CD8-positive, alpha-beta memory T cell (primary cell): ENCODE data around the gene CIT. TPM values are rescaled to one million over a fixed set of nuclear protein-coding genes. Genes with fewer than 3 reads are reported as not detected.

Source experiments
- CTCF ChIA-PET: fragments of 350-600 bp; sonication (Branson Sonifier 250); formaldehyde crosslinking; loops from one replicate; lab custom pipeline; 2021; ENCODE audit warnings: antibody characterized with exemption; lab: Charles Lee
- POLR2A ChIA-PET: fragments of 350-600 bp; sonication (Branson Sonifier 250); formaldehyde crosslinking; loops from one replicate; lab custom pipeline; 2021; ENCODE audit warnings: antibody characterized with exemption; lab: Charles Lee
- DNase-seq, 5 donors: peaks; one replicate each; pipeline versions ENCODE4 v3.0.0 to v3.0.0-alpha.2; 2020 to 2022; ENCODE audit warnings: mixed read lengths in 1 of 5
- H3K27ac ChIP-seq: one replicate; pipeline ENCODE4 v1.7.0; 2013; ENCODE audit warnings: low read depth, mild to moderate bottlenecking, low read length, moderate library complexity
- H3K27me3 ChIP-seq: 2 replicates; pipeline ENCODE4 v1.7.0; 2013; ENCODE audit warnings: low read length, mild to moderate bottlenecking; ENCODE audit not compliant: insufficient read depth, poor library complexity, severe bottlenecking
- H3K36me3 ChIP-seq: 2 replicates; pipeline ENCODE4 v1.7.0; 2013; ENCODE audit warnings: mild to moderate bottlenecking, low read length, moderate library complexity; ENCODE audit not compliant: insufficient read depth
- H3K4me1 ChIP-seq: 2 replicates; pipeline ENCODE4 v1.7.0; 2013; ENCODE audit warnings: mild to moderate bottlenecking, low read length, moderate library complexity; ENCODE audit not compliant: insufficient read depth
- H3K4me3 ChIP-seq: 2 replicates; pipeline ENCODE4 v1.7.0; 2013; ENCODE audit warnings: mild to moderate bottlenecking, low read length
- H3K9me3 ChIP-seq: 2 replicates; pipeline ENCODE4 v1.7.0; 2013; ENCODE audit warnings: mild to moderate bottlenecking, low read length
- H3K27ac Mint-ChIP-seq, 8 donors: one replicate each; pipeline ENCODE4 v1.8.0; 2020 to 2021; ENCODE audit warnings: mixed read lengths in 8 of 8, mild to moderate bottlenecking in 6 of 8, inconsistent platforms in 3 of 8, moderate library complexity in 3 of 8
- H3K27me3 Mint-ChIP-seq, 2 donors: one replicate each; pipeline ENCODE4 v1.8.0; 2020 to 2021; ENCODE audit warnings: mixed read lengths in 2 of 2, mild to moderate bottlenecking in 1 of 2, moderate library complexity in 1 of 2
- H3K36me3 Mint-ChIP-seq, 3 donors: one replicate each; pipeline ENCODE4 v1.8.0; 2020 to 2021; ENCODE audit warnings: mixed read lengths in 3 of 3, inconsistent platforms in 1 of 3, mild to moderate bottlenecking in 1 of 3
- H3K4me1 Mint-ChIP-seq, 3 donors: one replicate each; pipeline ENCODE4 v1.8.0; 2020 to 2021; ENCODE audit warnings: mixed read lengths in 3 of 3, inconsistent platforms in 1 of 3, mild to moderate bottlenecking in 1 of 3
- H3K4me3 Mint-ChIP-seq, 7 donors: one replicate each; pipeline ENCODE4 v1.8.0; 2020 to 2021; ENCODE audit warnings: mixed read lengths in 7 of 7, mild to moderate bottlenecking in 6 of 7, moderate library complexity in 4 of 7, inconsistent platforms in 2 of 7
- H3K9me3 Mint-ChIP-seq, 5 donors: one replicate each; pipeline ENCODE4 v1.8.0; 2020 to 2022; ENCODE audit warnings: mixed read lengths in 5 of 5, mild to moderate bottlenecking in 3 of 5, moderate library complexity in 2 of 5, inconsistent platforms in 1 of 5
- polyA plus RNA-seq: library from polyadenylated mRNA; unstranded; fragments of 300-500 nt; fragmentation: Illumina TruSeq; gene quantifications from one replicate; pipeline ENCODE4 v1.2.3, GENCODE V29; 2021
- total RNA-seq, 2 experiments: library from RNA; stranded (reverse); gene quantifications; one replicate each; pipeline ENCODE4 v1.2.3, GENCODE V29; 2021

Gene CIT
- total and polyA plus RNA-seq, 3 experiments from 2014 or later: 0.61 to 19.3 (median 17.6) TPM

- POLR2A ChIA-PET: no interaction called here
Measured at GRCh38 chr12:119791453-119791852, 85.7 kb downstream of the CIT start.

GRCh38 chr12:119788786-119789185 lies 88.3 kb downstream of the CIT start:
- H3K36me3 ChIP-seq: no peaks in the 10 kb centered on the region
- H3K9me3 Mint-ChIP-seq: peaks cover 0 to 3% (median 3%) of the 10 kb centered on the region in 5 donors
- ChIA-PET POLR2A (no interaction called here), CTCF (no interaction called here)
- H3K9me3 ChIP-seq: no peaks in the 10 kb centered on the region
- no peak overlapping the region for H3K27ac Mint-ChIP-seq
- peaks cover 0 to 4% (median 3%) of the 10 kb centered on the region in 3 donors for H3K4me1 Mint-ChIP-seq
- peaks cover 0 to 16% (median 6%) of the 10 kb centered on the region in 3 donors for H3K36me3 Mint-ChIP-seq
- H3K4me1 ChIP-seq: no peaks in the 10 kb centered on the region
- H3K27me3 Mint-ChIP-seq: no peaks in the 10 kb centered on the region
- DNase-seq: no peak
- H3K4me3 Mint-ChIP-seq: no peak overlapping the region
- H3K27ac ChIP-seq: no peak overlapping the region
- no peaks in the 10 kb centered on the region for H3K27me3 ChIP-seq
- no peak overlapping the region for H3K4me3 ChIP-seq

More at GRCh38 chr12:119791453-119791852, 85.7 kb downstream of the CIT start:
- no peaks in the 10 kb centered on the region for H3K36me3 ChIP-seq
- no peaks in the 10 kb centered on the region for H3K9me3 ChIP-seq
- no peaks in the 10 kb centered on the region for H3K4me1 Mint-ChIP-seq
- DNase-seq: no peak
- H3K4me3 ChIP-seq: no peak overlapping the region
- no peaks in the 10 kb centered on the region for H3K27me3 Mint-ChIP-seq
- no peaks in the 10 kb centered on the region for H3K27me3 ChIP-seq
- no peak overlapping the region for H3K27ac ChIP-seq
- no peak overlapping the region for H3K27ac Mint-ChIP-seq
- CTCF ChIA-PET: interaction anchor here (1.0 kb wide), 1 partner anchor 10 kb away, joined by 5 read pairs; no protein-coding TSS in a partner anchor
- no peaks in the 10 kb centered on the region for H3K4me1 ChIP-seq
- H3K36me3 Mint-ChIP-seq: peaks cover 0 to 3% (median 0%) of the 10 kb centered on the region in 3 donors
- no peak overlapping the region for H3K4me3 Mint-ChIP-seq
- H3K9me3 Mint-ChIP-seq: no peaks in the 10 kb centered on the region

GRCh38 chr12:119786539-119786938 lies 90.6 kb downstream of the CIT start:
- H3K9me3 ChIP-seq: no peaks in the 10 kb centered on the region
- no peak overlapping the region for H3K27ac ChIP-seq
- peaks cover 0 to 3% (median 3%) of the 10 kb centered on the region in 5 donors for H3K9me3 Mint-ChIP-seq
- H3K27ac Mint-ChIP-seq: no peak overlapping the region
- no peak for DNase-seq
- no peaks in the 10 kb centered on the region for H3K27me3 Mint-ChIP-seq
- H3K4me1 ChIP-seq: no peaks in the 10 kb centered on the region
- no peaks in the 10 kb centered on the region for H3K36me3 ChIP-seq
- ChIA-PET POLR2A (no interaction called here), CTCF (interaction anchor here (0.7 kb wide), 1 partner anchor 74 kb away, joined by 3 read pairs; no protein-coding TSS in a partner anchor)
- no peaks in the 10 kb centered on the region for H3K27me3 ChIP-seq
- H3K36me3 Mint-ChIP-seq: peaks cover 0 to 16% (median 9%) of the 10 kb centered on the region in 3 donors
- peaks cover 0 to 9% (median 4%) of the 10 kb centered on the region in 3 donors for H3K4me1 Mint-ChIP-seq
- no peak overlapping the region for H3K4me3 ChIP-seq
- H3K4me3 Mint-ChIP-seq: no peak overlapping the region

GRCh38 chr12:119784673-119785072 lies 92.4 kb downstream of the CIT start:
- Mint-ChIP-seq H3K36me3 (peaks cover 0 to 16% (median 9%) of the 10 kb centered on the region in 3 donors), H3K9me3 (peaks cover 0 to 3% (median 3%) of the 10 kb centered on the region in 5 donors), H3K27ac (peak overlapping the region in 1 of 8 donors; percentile 75), H3K4me3 (no peak overlapping the region), H3K4me1 (peaks cover 0 to 9% (median 4%) of the 10 kb centered on the region in 3 donors), H3K27me3 (no peaks in the 10 kb centered on the region)
- Histone ChIP-seq H3K27ac (no peak overlapping the region), H3K9me3 (no peaks in the 10 kb centered on the region), H3K27me3 (no peaks in the 10 kb centered on the region), H3K4me1 (no peaks in the 10 kb centered on the region), H3K36me3 (no peaks in the 10 kb centered on the region), H3K4me3 (no peak overlapping the region)
- ChIA-PET CTCF (no interaction called here), POLR2A (no interaction called here)
- DNase-seq: no peak

GRCh38 chr12:119783787-119784186 lies 93.3 kb downstream of the CIT start:
- H3K36me3 Mint-ChIP-seq: peaks cover 0 to 16% (median 9%) of the 10 kb centered on the region in 3 donors
- peak overlapping the region in 7 of 8 donors; percentile 55 to 91 (median 79) for H3K27ac Mint-ChIP-seq
- no peaks in the 10 kb centered on the region for H3K36me3 ChIP-seq

GRCh38 chr12:119781804-119782203 lies 95.3 kb downstream of the CIT start:
- ChIA-PET CTCF (interaction anchor here (1.7 kb wide), 1 partner anchor 9 kb away, joined by 5 read pairs; no protein-coding TSS in a partner anchor), POLR2A (no interaction called here)
- no peaks in the 10 kb centered on the region for H3K36me3 ChIP-seq
- Mint-ChIP-seq H3K27ac (peak overlapping the region in 1 of 8 donors; percentile 19), H3K9me3 (peaks cover 0 to 3% (median 3%) of the 10 kb centered on the region in 5 donors), H3K36me3 (peaks cover 0 to 16% (median 6%) of the 10 kb centered on the region in 3 donors), H3K4me1 (peaks cover 0 to 9% (median 4%) of the 10 kb centered on the region in 3 donors), H3K4me3 (no peak overlapping the region), H3K27me3 (no peaks in the 10 kb centered on the region)
- no peak overlapping the region for H3K27ac ChIP-seq
- H3K4me3 ChIP-seq: no peak overlapping the region
- H3K27me3 ChIP-seq: no peaks in the 10 kb centered on the region
- no peaks in the 10 kb centered on the region for H3K4me1 ChIP-seq
- no peaks in the 10 kb centered on the region for H3K9me3 ChIP-seq
- DNase-seq: no peak

More at GRCh38 chr12:119783787-119784186, 93.3 kb downstream of the CIT start:
- no peaks in the 10 kb centered on the region for H3K27me3 ChIP-seq
- POLR2A ChIA-PET: no interaction called here
- no peaks in the 10 kb centered on the region for H3K9me3 ChIP-seq
- no peak overlapping the region for H3K4me3 ChIP-seq
- Mint-ChIP-seq H3K9me3 (peaks cover 0 to 3% (median 3%) of the 10 kb centered on the region in 5 donors), H3K4me1 (peaks cover 0 to 9% (median 4%) of the 10 kb centered on the region in 3 donors), H3K27me3 (no peaks in the 10 kb centered on the region), H3K4me3 (peak overlapping the region in 3 of 7 donors; percentile 36 to 57 (median 40))
- no peak for DNase-seq
- H3K4me1 ChIP-seq: no peaks in the 10 kb centered on the region
- no peak overlapping the region for H3K27ac ChIP-seq
- CTCF ChIA-PET: no interaction called here

- Histone ChIP-seq H3K9me3 (no peaks in the 10 kb centered on the region), H3K27ac (no peak overlapping the region), H3K4me1 (no peaks in the 10 kb centered on the region), H3K4me3 (no peak overlapping the region), H3K27me3 (no peaks in the 10 kb centered on the region), H3K36me3 (no peaks in the 10 kb centered on the region)
- Mint-ChIP-seq H3K27me3 (no peaks in the 10 kb centered on the region), H3K4me1 (peaks cover 0 to 9% (median 4%) of the 10 kb centered on the region in 3 donors), H3K27ac (no peak overlapping the region), H3K4me3 (no peak overlapping the region), H3K36me3 (peaks cover 0 to 13% (median 4%) of the 10 kb centered on the region in 3 donors), H3K9me3 (peaks cover 0 to 3% (median 2%) of the 10 kb centered on the region in 5 donors)
- ChIA-PET POLR2A (no interaction called here), CTCF (interaction anchor here (1.0 to 1.7 kb wide), 2 partner anchors 10 to 15 kb away, joined by 3 to 5 read pairs; no protein-coding TSS in a partner anchor)
- DNase-seq: no peak
Measured at GRCh38 chr12:119780786-119781434, 96.2 kb downstream of the CIT start.

GRCh38 chr12:119775246-119775895 lies 101.7 kb downstream of the CIT start:
- H3K9me3 ChIP-seq: no peaks in the 10 kb centered on the region
- H3K27me3 ChIP-seq: no peaks in the 10 kb centered on the region
- no peaks in the 10 kb centered on the region for H3K9me3 Mint-ChIP-seq
- H3K36me3 ChIP-seq: no peaks in the 10 kb centered on the region
- no peaks in the 10 kb centered on the region for H3K27me3 Mint-ChIP-seq
- no peaks in the 10 kb centered on the region for H3K4me1 Mint-ChIP-seq
- DNase-seq: no peak
- peaks cover 0 to 5% (median 1%) of the 10 kb centered on the region in 3 donors for H3K36me3 Mint-ChIP-seq
- no peak overlapping the region for H3K27ac Mint-ChIP-seq
- no peak overlapping the region for H3K27ac ChIP-seq
- ChIA-PET CTCF (no interaction called here), POLR2A (no interaction called here)
- no peak overlapping the region for H3K4me3 Mint-ChIP-seq
- H3K4me1 ChIP-seq: no peaks in the 10 kb centered on the region
- no peak overlapping the region for H3K4me3 ChIP-seq
